EL (cell line): ENCODE data around the gene FCRL6.

Source experiments
- DNase-seq: peaks from one replicate; pipeline ENCODE4 v3.0.0-alpha.2; 2016

FCRL6 gene

DNA sequence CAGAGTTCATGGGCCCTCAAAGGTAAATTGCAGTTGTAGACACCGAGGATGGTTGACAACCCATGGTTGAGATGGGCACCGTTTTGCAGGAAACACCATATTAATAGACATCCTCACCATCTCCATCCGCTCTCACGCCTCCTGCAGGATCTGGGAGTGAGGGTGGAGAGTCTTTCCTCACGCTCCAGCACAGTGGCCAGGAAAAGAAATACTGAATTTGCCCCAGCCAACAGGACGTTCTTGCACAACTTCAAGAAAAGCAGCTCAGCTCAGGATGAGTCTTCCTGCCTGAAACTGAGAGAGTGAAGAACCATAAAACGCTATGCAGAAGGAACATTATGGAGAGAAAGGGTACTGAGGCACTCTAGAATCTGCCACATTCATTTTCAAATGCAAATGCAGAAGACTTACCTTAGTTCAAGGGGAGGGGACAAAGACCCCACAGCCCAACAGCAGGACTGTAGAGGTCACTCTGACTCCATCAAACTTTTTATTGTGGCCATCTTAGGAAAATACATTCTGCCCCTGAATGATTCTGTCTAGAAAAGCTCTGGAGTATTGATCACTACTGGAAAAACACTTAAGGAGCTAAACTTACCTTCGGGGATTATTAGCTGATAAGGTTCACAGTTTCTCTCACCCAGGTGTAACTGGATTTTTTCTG, 33.8 kb downstream of the FCRL6 start:
- no peak for DNase-seq

GRCh38 chr1:159838715-159839114, 36.6 kb downstream of the FCRL6 start:
- no peak for DNase-seq

DNA sequence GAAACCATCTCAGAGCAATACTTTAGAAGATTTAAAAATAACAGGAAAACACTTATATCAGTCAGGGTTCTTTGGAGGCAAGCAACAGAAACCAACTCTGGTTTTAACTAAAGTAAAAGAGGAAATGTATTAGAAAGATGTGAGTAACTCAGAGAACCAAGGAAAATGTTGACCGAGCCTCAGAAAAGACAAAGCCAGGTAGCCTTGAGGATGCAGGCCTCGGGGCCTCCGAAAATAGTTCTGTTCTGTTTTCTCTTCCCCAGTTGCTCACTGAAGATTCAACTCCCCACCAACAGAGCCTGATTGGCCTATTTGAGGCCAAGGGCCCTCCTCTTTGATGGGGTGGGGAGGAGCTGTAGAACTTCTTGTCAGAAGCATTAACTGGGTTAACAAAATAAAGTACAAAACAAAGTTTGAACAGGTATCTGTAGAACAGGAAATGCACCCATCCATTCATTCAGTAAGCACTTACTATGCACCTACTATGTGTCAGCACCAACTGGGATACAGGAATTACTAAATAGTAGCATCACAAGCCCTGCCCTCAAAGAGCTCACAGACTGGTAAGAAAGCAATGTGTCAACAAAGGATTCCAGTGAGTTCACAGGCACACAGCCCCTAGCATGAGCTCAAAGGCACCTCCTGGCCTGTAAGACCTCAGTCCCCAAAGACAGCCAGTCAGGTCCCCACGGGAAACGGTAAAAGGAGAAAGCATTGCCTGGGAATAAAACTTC, 37.1 kb downstream of the FCRL6 start:
- DNase-seq = no peak

DNA sequence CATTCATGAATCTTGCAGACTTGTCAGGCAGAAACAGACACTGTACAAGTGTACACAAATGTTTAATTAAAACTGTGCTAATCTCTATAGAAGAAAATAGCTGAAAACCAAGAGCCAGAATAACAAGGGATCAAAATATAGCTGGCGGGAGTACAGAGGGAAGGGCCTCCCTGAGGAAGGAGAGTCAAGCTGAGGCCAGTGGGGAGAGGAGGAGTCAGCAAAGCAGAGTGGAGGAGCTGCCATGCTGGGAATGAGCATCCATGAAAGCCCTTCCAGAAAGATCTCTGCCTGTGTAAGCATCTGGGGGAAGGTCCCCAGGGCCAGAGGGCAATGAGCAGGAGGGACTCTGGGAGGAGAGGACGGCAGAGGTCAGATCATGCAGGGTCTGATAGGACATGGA, 39.6 kb downstream of the FCRL6 start:
- no peak for DNase-seq

- DNase-seq = no peak
Observed at GRCh38 chr1:159843459-159843858, 41.3 kb downstream of the FCRL6 start.

DNA sequence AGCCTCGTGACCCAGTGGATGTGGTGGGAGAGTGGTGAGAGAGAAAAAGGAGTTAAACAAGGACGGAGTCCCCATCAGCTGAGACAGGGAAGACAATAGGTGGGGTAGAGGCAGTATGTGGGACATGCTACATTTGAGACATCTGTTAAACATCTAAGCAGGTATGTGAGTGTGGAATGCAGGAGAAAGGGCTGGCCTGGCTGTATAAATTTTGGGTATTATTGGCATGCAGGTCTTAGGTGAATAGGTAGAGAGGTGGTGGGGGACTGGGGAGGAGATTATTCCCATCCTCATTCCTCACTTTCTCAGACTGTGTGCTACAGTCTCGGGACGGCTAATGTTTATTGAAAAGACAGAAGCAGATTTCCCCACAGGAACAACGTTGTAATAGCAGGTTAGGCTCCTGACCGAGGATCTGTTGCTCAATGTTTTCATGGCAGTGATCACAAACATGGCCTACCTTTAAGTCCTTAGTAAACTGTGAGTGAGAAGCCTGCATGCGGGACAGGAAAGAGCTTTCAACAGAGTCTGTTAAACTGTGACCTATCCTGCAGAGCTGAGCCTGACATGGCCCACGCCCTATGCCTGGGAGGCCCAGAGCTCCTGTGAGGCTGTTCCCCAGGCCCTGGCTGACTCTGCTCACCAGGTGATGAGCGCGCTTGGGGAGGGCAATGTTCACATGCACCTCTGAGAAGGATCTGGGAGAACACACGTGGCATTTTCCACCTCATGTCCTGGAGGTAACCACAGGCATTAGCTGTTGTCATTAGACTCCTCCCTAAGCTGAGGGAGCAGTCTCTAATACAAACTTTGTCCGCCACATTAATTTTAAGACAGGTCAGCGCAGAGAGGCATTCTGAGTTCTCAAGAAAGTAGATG, 43.8 kb downstream of the FCRL6 start:
- no peak for DNase-seq

GRCh38 chr1:159847231-159847630, 45.1 kb downstream of the FCRL6 start:
- DNase-seq = no peak

DNA sequence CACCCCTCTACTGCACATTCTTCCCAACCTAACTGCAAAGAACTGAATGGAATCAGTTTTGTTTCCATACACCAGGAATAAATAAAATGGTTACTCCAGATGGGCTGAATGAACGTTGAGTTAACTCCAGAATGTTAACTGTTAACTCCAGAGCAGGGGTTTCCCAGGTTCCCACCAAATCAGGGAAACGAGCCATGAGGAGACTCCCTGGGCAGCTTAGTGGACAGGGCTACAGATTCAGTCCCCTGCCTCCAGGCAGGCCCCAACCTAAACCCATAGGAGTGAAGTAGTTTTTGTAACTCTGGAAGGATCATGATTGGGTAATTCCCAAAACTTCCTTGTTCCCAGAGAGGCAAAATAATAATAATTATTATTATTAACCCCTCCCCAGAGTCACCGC, 46.2 kb downstream of the FCRL6 start:
- DNase-seq = no peak

GRCh38 chr1:159849626-159850366, 47.6 kb downstream of the FCRL6 start:
- peak; percentile 70 for DNase-seq

DNA sequence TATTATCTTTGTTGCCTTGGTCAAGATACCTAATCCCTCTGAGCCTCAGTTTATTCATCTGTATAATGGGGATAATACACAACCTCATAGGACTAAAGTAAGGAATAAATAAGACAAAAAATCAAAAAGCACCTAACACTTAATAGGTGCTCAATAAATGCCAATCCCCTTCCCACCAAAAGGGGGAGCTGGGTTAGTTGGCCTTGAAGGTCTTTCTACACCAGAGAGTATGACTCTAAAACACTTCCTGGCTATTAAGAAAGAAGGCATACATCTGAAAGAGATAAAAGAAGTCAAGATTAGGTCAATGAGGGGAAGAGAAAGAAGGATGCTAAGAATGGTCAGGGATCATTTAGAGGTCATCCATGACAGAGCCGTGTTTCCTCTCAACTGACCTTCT, 49.2 kb downstream of the FCRL6 start:
- DNase-seq = no peak

- DNase-seq = peak; percentile 47
Observed at GRCh38 chr1:159853417-159854115, 51.4 kb downstream of the FCRL6 start.

DNA sequence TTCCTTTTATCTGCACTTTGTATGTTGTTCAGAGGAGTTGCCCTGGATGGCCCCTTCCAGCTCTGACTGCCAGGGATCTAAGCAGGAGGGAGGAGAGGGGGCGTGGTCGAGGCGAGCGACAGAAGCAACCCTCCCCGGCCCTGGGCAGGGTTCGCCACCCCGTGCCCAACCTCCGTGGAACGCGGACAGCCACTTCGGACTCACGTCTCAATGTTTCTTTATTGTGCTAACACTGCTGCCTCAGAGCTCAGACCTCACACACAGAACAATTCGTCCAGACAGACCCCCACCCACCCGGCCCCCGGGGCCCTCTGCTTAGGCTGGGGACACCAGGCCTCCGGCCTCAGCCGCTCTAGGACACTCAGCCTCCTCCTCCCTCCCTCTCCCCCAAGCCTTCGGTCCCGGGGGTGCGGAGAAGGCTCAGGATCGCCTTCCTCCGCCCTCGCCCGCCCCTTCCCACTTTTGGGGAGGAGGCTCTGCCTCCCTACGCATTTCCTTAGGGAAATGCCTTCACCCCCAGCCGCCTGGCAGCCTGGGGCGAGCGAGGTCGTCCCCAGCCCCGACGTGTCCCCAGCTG, 52.0 kb downstream of the FCRL6 start:
- peak; percentile 71 for DNase-seq

DNA sequence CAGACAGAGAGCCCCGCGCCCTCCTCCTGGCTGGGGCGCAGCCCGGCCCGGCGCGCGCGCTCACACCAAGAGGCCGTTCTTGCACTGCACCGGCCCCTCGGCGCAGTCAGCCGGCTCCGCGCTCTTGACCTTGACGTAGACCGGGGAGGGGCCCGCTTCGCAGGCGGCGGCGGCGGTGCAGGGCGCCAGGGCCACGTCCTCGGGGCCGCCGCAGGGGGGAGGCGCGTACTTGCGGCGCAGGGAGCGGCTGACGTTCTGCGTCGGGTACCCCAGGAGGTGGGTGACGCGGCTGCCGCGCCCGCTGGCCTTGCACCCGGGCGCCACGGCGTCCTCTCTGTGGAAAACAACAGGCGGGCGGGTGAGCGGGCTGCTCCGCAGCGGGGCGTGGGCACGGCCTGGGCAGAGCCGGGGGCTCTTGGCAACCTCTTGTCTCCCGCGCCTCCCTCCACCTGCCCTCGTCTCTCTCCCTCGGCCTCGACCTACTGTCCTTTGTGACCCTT, 52.6 kb downstream of the FCRL6 start:
- DNase-seq = peak; percentile 85

DNA sequence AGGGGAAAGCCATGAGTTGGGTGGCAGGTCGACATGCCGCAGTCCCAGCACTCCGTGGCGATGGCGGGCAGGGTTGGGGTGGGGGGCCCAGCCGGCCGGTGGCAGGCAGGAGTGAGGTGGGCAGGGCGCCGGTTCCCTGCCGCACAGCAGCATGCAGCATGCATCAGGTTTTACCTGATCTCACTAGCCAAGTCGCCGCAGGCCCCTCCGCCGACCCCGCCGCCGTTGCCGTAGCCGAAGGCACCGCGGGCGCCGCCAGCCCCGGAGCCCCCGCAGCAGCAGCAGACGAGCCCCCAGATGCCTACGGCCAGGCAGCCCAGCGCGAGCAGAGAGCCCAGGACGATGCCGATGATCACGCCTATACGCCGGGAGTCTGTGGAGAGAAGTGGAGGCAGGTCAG, 53.5 kb downstream of the FCRL6 start:
- no peak for DNase-seq

- no peak for DNase-seq
Observed at GRCh38 chr1:159856576-159856975, 54.4 kb downstream of the FCRL6 start.

- no peak for DNase-seq
Observed at GRCh38 chr1:159857889-159858288, 55.7 kb downstream of the FCRL6 start.

GRCh38 chr1:159859767-159860322, 57.7 kb downstream of the FCRL6 start:
- no peak for DNase-seq

- DNase-seq = no peak
Observed at GRCh38 chr1:159860456-159860855, 58.3 kb downstream of the FCRL6 start.

- DNase-seq = no peak
Observed at GRCh38 chr1:159861218-159861617, 59.1 kb downstream of the FCRL6 start.

- DNase-seq = no peak
Observed at GRCh38 chr1:159862031-159862430, 59.9 kb downstream of the FCRL6 start.

DNA sequence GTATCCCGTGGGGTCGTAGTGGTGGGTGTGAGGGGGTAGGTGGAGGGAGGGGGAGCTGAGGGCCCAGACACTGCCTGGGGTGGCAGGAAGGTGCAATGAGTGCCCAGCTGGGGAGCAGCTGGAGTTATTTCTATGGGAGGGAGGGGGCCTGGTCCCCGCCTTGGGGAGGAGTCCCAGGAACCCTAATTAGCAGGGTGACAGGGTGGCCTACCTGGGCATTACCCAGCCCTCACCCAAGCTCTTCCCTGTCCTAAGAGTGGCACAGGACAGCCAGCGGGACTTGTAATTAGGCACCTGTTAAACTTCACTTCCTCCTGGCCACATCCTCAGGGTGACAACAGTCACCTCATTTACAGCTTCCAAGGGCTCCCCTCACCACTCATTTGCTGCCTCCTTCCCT, 60.4 kb downstream of the FCRL6 start, which contains the start of gene VSIG8:
Gene VSIG8 (minus strand): TSS at position 101 of the 400 bp plus-strand sequence. CDS start 136 bp downstream, outside the sequence.
- DNase-seq = no peak
